SK-N-MC (cell line): ENCODE results near the gene SORBS1.

Experiments used
- DNase-seq: peaks from one replicate; pipeline ENCODE4 v3.0.0-alpha.2; 2011; ENCODE audit warnings: low read depth, low spot score
- H3K27ac ChIP-seq: fragments of 200-600 bp; sonication (generic); 2 replicates; pipeline ENCODE4 v1.5.1; 2016; ENCODE audit warnings: mixed run types
- H3K36me3 ChIP-seq: fragments of 200-600 bp; sonication (generic); 2 replicates; pipeline ENCODE4 v1.6.1; 2017; ENCODE audit warnings: antibody characterized with exemption, low read length, mixed read lengths; ENCODE audit not compliant: insufficient read depth
- H3K4me3 ChIP-seq: fragments of 200-600 bp; sonication (generic); 2 replicates; pipeline ENCODE4 v1.5.1; 2016
- H3K9ac ChIP-seq: fragments of 200-600 bp; sonication (generic); 2 replicates; pipeline ENCODE4 v1.8.0; 2017; ENCODE audit warnings: mixed run types, mixed read lengths; ENCODE audit not compliant: insufficient read length
- H3K9me3 ChIP-seq: fragments of 200-600 bp; sonication (generic); 2 replicates; pipeline ENCODE4 v1.6.1; 2017; ENCODE audit warnings: low read depth, mild to moderate bottlenecking, antibody characterized with exemption, low read length, moderate library complexity, mixed read lengths
- EZH2 ChIP-seq: fragments of 200-600 bp; sonication (generic); IDR thresholded peaks from one replicate; pipeline ENCODE4 v1.6.1; 2017; ENCODE audit warnings: antibody characterized with exemption
- FOXP2 ChIP-seq: optimal IDR thresholded peaks from 2 replicates; pipeline ENCODE3; 2011; ENCODE audit warnings: mild to moderate bottlenecking, moderate library complexity; ENCODE audit not compliant: insufficient read depth; ENCODE audit errors: extremely low read length, control extremely low read depth
- POLR2AphosphoS5 ChIP-seq: IDR thresholded peaks from 2 replicates; pipeline ENCODE4 v1.6.1; 2012; ENCODE audit warnings: mild to moderate bottlenecking, low read depth, low read length, borderline replicate concordance

SORBS1 gene

GRCh38 chr10:95456516-95456915 is 104.7 kb downstream of the SORBS1 start:
- Histone ChIP-seq H3K9ac (no peak overlapping the region), H3K4me3 (no peak overlapping the region)
- DNase-seq = no peak

GRCh38 chr10:95454940-95455339 is 106.2 kb downstream of the SORBS1 start:
- DNase-seq = no peak
- Histone ChIP-seq H3K9me3 (no peaks in the 10 kb centered on the region), H3K4me3 (no peak overlapping the region), H3K27ac (no peak overlapping the region), H3K36me3 (no peaks in the 10 kb centered on the region), H3K9ac (no peak overlapping the region)
- TF ChIP-seq FOXP2 (no peak), POLR2AphosphoS5 (no peak), EZH2 (no peak)

More at GRCh38 chr10:95456516-95456915, 104.7 kb downstream of the SORBS1 start:
- Histone ChIP-seq H3K27ac (no peak overlapping the region), H3K36me3 (no peaks in the 10 kb centered on the region), H3K9me3 (no peaks in the 10 kb centered on the region)
- TF ChIP-seq FOXP2 (no peak), EZH2 (no peak), POLR2AphosphoS5 (no peak)

- no peak for TF ChIP-seq POLR2AphosphoS5
- no peak for TF ChIP-seq EZH2
- TF ChIP-seq FOXP2 = no peak
- H3K4me3 ChIP-seq = no peak overlapping the region
- no peak for DNase-seq
- H3K9me3 ChIP-seq = no peaks in the 10 kb centered on the region
- H3K36me3 ChIP-seq = no peaks in the 10 kb centered on the region
- no peak overlapping the region for H3K27ac ChIP-seq
- no peak overlapping the region for H3K9ac ChIP-seq
Measured at GRCh38 chr10:95454356-95454755, 106.8 kb downstream of the SORBS1 start.

GRCh38 chr10:95451568-95452524 is 109.3 kb downstream of the SORBS1 start:
- DNase-seq = no peak
- TF ChIP-seq FOXP2 = no peak
- no peak for TF ChIP-seq EZH2
- no peak for TF ChIP-seq POLR2AphosphoS5
- Histone ChIP-seq H3K27ac (no peak overlapping the region), H3K9me3 (no peaks in the 10 kb centered on the region), H3K36me3 (no peaks in the 10 kb centered on the region), H3K4me3 (no peak overlapping the region), H3K9ac (no peak overlapping the region)

- Histone ChIP-seq H3K9ac (no peak overlapping the region), H3K27ac (no peak overlapping the region), H3K9me3 (no peaks in the 10 kb centered on the region), H3K36me3 (no peaks in the 10 kb centered on the region), H3K4me3 (no peak overlapping the region)
- DNase-seq = no peak
- TF ChIP-seq FOXP2 = no peak
- TF ChIP-seq POLR2AphosphoS5 = no peak
- TF ChIP-seq EZH2 = no peak
Measured at GRCh38 chr10:95451150-95451549, 110.0 kb downstream of the SORBS1 start.

- no peaks in the 10 kb centered on the region for H3K36me3 ChIP-seq
- no peak overlapping the region for H3K9ac ChIP-seq
- H3K9me3 ChIP-seq = no peaks in the 10 kb centered on the region
- H3K4me3 ChIP-seq = no peak overlapping the region
- no peak for TF ChIP-seq FOXP2
- TF ChIP-seq POLR2AphosphoS5 = no peak
- no peak for TF ChIP-seq EZH2
- no peak overlapping the region for H3K27ac ChIP-seq
- no peak for DNase-seq
Measured at GRCh38 chr10:95450188-95450587, 111.0 kb downstream of the SORBS1 start.

GRCh38 chr10:95447685-95448084 is 113.5 kb downstream of the SORBS1 start:
- TF ChIP-seq POLR2AphosphoS5 = no peak
- no peaks in the 10 kb centered on the region for H3K9me3 ChIP-seq
- no peaks in the 10 kb centered on the region for H3K36me3 ChIP-seq

GRCh38 chr10:95445837-95446486 is 115.2 kb downstream of the SORBS1 start:
- TF ChIP-seq FOXP2 (no peak), EZH2 (no peak), POLR2AphosphoS5 (no peak)
- H3K36me3 ChIP-seq = no peaks in the 10 kb centered on the region
- no peak overlapping the region for H3K27ac ChIP-seq
- no peak overlapping the region for H3K4me3 ChIP-seq
- H3K9me3 ChIP-seq = no peaks in the 10 kb centered on the region
- H3K9ac ChIP-seq = no peak overlapping the region
- no peak for DNase-seq

More at GRCh38 chr10:95447685-95448084, 113.5 kb downstream of the SORBS1 start:
- no peak overlapping the region for H3K27ac ChIP-seq
- DNase-seq = no peak
- no peak overlapping the region for H3K9ac ChIP-seq
- H3K4me3 ChIP-seq = no peak overlapping the region
